Heart left ventricle (tissue), 13 donors: Measurements from ENCODE around the gene GGTA1.

Source experiments
- CTCF ChIP-seq, 12 donors: fragments of 200-600 bp; sonication (generic) in 4 of 12; IDR thresholded peaks; one replicate each; pipeline versions ENCODE4 v1.5.0 to v1.8.0; 2018 to 2022; ENCODE audit warnings: antibody characterized with exemption in 12 of 12, mild to moderate bottlenecking in 5 of 12
- POLR2A ChIP-seq, 2 donors: fragments of 450-650 bp; IDR thresholded peaks; one replicate each; pipeline ENCODE4 v1.6.1; 2017; ENCODE audit warnings: antibody characterized with exemption in 2 of 2, mild to moderate bottlenecking in 2 of 2, moderate library complexity in 2 of 2
- donor health status: ischemic (EF 13 %, LVEDD 7.1; RV severe dilation, severe dysfunction).
- donor health status: DM: no; HTN: yes; CAD: no.
- donor health status: DM: no; HTN: no; CAD: no.
- donor health status: ischemic (EF 25% LVEDD 6.9; RV normal size, moderate dysfunction).
- donor health status: ischemic (EF 25% LVEDD 5.7; RV mildly dilated, moderate dysfunction).
- donor health status: ischemic (EF 35%, LVEDD 5.7; RV mildly dilated, moderate dysfunction).
- donor health status: nonischemic (EF 11% LVEDD 7.7; RV severe dilation, severe dysfunction).
- donor health status: DM: yes; HTN: yes; CAD: no.
- donor health status: PGD.
- donor health status: ischemic (EF 29% LVEDD 5.4; RV normal size, mild dysfunction).
- donor health status: nonischemic (EF 23%, LVEDD 6.1; RV moderate dilation, normal function).

DNA sequence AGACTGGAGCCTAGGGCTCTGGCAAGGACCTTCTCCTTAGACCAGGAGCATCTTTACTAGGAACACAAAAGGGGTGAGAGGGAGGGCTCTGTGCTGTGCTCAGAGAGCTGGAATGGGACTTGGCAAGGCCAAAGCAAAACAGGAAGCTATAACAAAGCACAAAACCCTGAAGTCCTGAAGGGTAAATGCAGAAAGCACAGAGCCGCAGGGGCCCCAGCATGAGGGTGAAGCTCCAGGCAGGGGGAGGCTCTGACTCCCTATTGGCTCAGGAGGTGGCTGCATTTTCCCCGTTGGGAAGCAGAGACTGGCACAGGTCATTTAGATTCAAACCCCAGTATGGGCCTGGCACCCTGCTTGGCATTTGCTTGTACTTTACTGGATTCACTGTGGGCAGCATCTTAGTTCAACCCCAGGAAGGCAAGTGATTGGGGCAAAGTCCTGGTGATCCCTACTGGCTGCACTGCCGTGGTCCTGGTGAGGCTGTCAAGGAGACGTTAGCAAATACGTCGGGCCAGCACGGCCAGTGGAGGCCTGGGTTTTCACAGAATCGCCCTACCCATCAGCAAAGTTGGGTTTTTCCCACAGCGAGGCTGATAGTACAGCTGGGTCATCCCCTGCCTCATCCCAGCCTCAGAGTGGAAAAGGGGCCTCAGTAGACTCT, 46.3 kb downstream of the GGTA1 start:
- no peak for TF ChIP-seq POLR2A (IDR thresholded peaks at IDR 0.05)
- no peak for TF ChIP-seq CTCF (IDR thresholded peaks at IDR 0.05)
